CD4-positive, alpha-beta memory T cell (primary cell): ENCODE results near the gene SPACA7. TPM values are rescaled to one million over a fixed set of nuclear protein-coding genes. Genes with fewer than 3 reads are reported as not detected.
"Not testable (repeated sequence)": the region's sequence is repeated elsewhere in the genome, so short reads cannot be mapped to it uniquely, and the experiment has no call there.

Source experiments
- CTCF ChIA-PET: fragments of 350-600 bp; sonication (Branson Sonifier 250); formaldehyde crosslinking; loops from one replicate; lab custom pipeline; 2021; ENCODE audit warnings: inconsistent platforms; ENCODE audit not compliant: partially characterized antibody; lab: Charles Lee
- POLR2A ChIA-PET: fragments of 350-600 bp; sonication (Branson Sonifier 250); formaldehyde crosslinking; loops from one replicate; lab custom pipeline; 2021; ENCODE audit not compliant: partially characterized antibody; lab: Charles Lee
- DNase-seq, 5 donors: peaks; one replicate each; pipeline versions ENCODE4 v3.0.0 to v3.0.0-alpha.2; 2020 to 2022; ENCODE audit warnings: mixed read lengths in 1 of 5
- H3K27ac ChIP-seq: one replicate; pipeline ENCODE4 v1.7.0; 2013; ENCODE audit warnings: low read depth, low read length
- H3K27me3 ChIP-seq: 2 replicates; pipeline ENCODE4 v1.7.0; 2013; ENCODE audit warnings: mild to moderate bottlenecking, low read length, moderate library complexity; ENCODE audit not compliant: insufficient read depth
- H3K36me3 ChIP-seq: 2 replicates; pipeline ENCODE4 v1.7.0; 2013; ENCODE audit warnings: mild to moderate bottlenecking, low read length, moderate library complexity; ENCODE audit not compliant: insufficient read depth
- H3K4me1 ChIP-seq: 2 replicates; pipeline ENCODE4 v1.7.0; 2013; ENCODE audit warnings: mild to moderate bottlenecking, low read length, moderate library complexity; ENCODE audit not compliant: insufficient read depth
- H3K4me3 ChIP-seq, 2 donors: one replicate each; pipeline ENCODE4 v1.7.0; 2013; ENCODE audit warnings: low read length in 2 of 2, mild to moderate bottlenecking in 1 of 2
- H3K9me3 ChIP-seq, 2 donors: one replicate each; pipeline ENCODE4 v1.7.0; 2013; ENCODE audit warnings: low read length in 2 of 2, control low read depth in 1 of 2; ENCODE audit not compliant: control insufficient read depth in 1 of 2
- H3K27ac Mint-ChIP-seq, 7 donors: one replicate each; pipeline ENCODE4 v1.8.0; 2020 to 2021; ENCODE audit warnings: mixed read lengths in 7 of 7, mild to moderate bottlenecking in 6 of 7, inconsistent platforms in 3 of 7, moderate library complexity in 3 of 7
- H3K27me3 Mint-ChIP-seq, 2 donors: one replicate each; pipeline ENCODE4 v1.8.0; 2020 to 2021; ENCODE audit warnings: mixed read lengths in 2 of 2
- H3K36me3 Mint-ChIP-seq, 2 donors: one replicate each; pipeline ENCODE4 v1.8.0; 2020 to 2021; ENCODE audit warnings: mixed read lengths in 2 of 2, inconsistent platforms in 1 of 2, mild to moderate bottlenecking in 1 of 2
- H3K4me1 Mint-ChIP-seq, 4 donors: one replicate each; pipeline ENCODE4 v1.8.0; 2020 to 2021; ENCODE audit warnings: mixed read lengths in 4 of 4, mild to moderate bottlenecking in 1 of 4
- H3K4me3 Mint-ChIP-seq, 8 donors: one replicate each; pipeline ENCODE4 v1.8.0; 2020 to 2021; ENCODE audit warnings: mixed read lengths in 8 of 8, mild to moderate bottlenecking in 7 of 8, moderate library complexity in 6 of 8, inconsistent platforms in 3 of 8
- H3K9me3 Mint-ChIP-seq, 8 donors: one replicate each; pipeline ENCODE4 v1.8.0; 2020 to 2021; ENCODE audit warnings: mixed read lengths in 8 of 8, mild to moderate bottlenecking in 5 of 8, inconsistent platforms in 3 of 8, moderate library complexity in 1 of 8
- intact Hi-C: fragments of 100-400 bp; cut with micrococcal nuclease; formaldehyde crosslinking; loops from one replicate; pipeline ENCODE4 v1.15.1; 2023
- polyA plus RNA-seq, 2 donors: library from polyadenylated mRNA; unstranded; fragments of 300-500 nt; fragmentation: Illumina TruSeq; gene quantifications; one replicate each; pipeline ENCODE4 v1.2.3, GENCODE V29; 2021
- total RNA-seq, 2 experiments: library from RNA; stranded (reverse); gene quantifications; one replicate each; pipeline ENCODE4 v1.2.3, GENCODE V29; 2021

SPACA7 gene
- total and polyA plus RNA-seq, 4 experiments from 2014 or later: not detected

- Mint-ChIP-seq H3K9me3 (no peaks in the 10 kb centered on the region), H3K36me3 (no peaks in the 10 kb centered on the region), H3K27ac (no peak overlapping the region), H3K27me3 (peaks cover 0 to 2% of the 10 kb centered on the region in 2 donors), H3K4me3 (no peak overlapping the region), H3K4me1 (no peaks in the 10 kb centered on the region)
- Histone ChIP-seq H3K27me3 (no peaks in the 10 kb centered on the region), H3K9me3 (no peaks in the 10 kb centered on the region), H3K27ac (no peak overlapping the region), H3K4me3 (no peak overlapping the region), H3K4me1 (no peaks in the 10 kb centered on the region), H3K36me3 (no peaks in the 10 kb centered on the region)
- ChIA-PET CTCF (no interaction called here), POLR2A (no interaction called here)
- DNase-seq: no peak
- intact Hi-C loops: no loop called here
Measured at GRCh38 chr13:112392719-112393118, 16.6 kb downstream of the SPACA7 start.

DNA sequence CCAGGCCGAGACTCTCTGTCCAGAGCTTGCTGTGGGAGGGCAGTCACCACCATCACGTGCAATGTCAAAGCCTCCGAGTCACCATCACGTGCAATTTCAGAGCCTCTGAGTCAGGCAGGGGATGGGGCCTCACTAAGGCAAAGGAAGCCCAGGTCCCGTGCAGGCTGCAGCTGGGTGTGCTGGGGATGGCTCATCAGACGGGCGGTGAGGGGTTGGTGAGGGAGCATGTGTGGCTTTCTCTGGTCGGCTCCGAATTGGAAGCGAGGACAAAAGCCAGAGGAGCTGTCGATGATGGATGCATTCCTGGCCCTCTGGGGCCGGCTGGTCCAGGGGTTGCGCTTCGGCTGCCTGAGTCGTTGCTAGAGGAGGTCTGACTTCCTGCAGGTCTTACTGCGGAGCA lies 18.9 kb downstream of the SPACA7 start:
- H3K4me3 Mint-ChIP-seq, H3K27me3 ChIP-seq, intact Hi-C loops, H3K27ac Mint-ChIP-seq, H3K9me3 ChIP-seq, CTCF ChIA-PET, H3K36me3 Mint-ChIP-seq, H3K4me3 ChIP-seq, H3K36me3 ChIP-seq, H3K4me1 ChIP-seq, H3K4me1 Mint-ChIP-seq, H3K27ac ChIP-seq, H3K27me3 Mint-ChIP-seq, H3K9me3 Mint-ChIP-seq, POLR2A ChIA-PET: not testable (repeated sequence)
- DNase-seq: peak in 1 of 5 donors; percentile 16

GRCh38 chr13:112395941-112396340 lies 19.8 kb downstream of the SPACA7 start:
- H3K36me3 Mint-ChIP-seq, H3K4me3 ChIP-seq, H3K27me3 ChIP-seq, POLR2A ChIA-PET, intact Hi-C loops, H3K27me3 Mint-ChIP-seq, H3K27ac Mint-ChIP-seq, CTCF ChIA-PET, H3K4me3 Mint-ChIP-seq, H3K4me1 ChIP-seq, H3K9me3 ChIP-seq, H3K9me3 Mint-ChIP-seq, H3K4me1 Mint-ChIP-seq, H3K27ac ChIP-seq, H3K36me3 ChIP-seq: not testable (repeated sequence)
- peak in 1 of 5 donors; percentile 23 for DNase-seq

DNA sequence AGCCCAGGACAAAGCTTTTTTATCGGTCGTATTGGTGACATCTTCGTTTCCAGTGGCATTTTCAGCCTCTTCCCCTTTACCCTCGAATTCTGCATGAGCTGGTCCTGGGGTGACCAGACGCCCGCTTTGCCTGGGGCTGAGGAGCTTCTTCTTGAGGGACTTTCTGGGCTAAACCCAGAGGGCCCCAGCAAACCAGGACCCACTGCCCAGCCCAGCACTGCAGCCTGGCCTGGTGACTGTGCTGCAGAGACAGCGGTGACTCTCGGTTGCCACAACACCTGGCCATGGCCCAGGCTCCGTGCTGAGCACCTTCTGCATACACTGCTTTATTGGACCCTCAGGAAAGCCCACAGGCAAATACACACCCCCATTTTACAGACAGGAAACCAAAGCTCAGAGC lies 21.0 kb downstream of the SPACA7 start:
- H3K9me3 ChIP-seq: no peaks in the 10 kb centered on the region
- Mint-ChIP-seq H3K27ac (no peak overlapping the region), H3K36me3 (no peaks in the 10 kb centered on the region), H3K27me3 (peaks cover 0 to 3% of the 10 kb centered on the region in 2 donors), H3K4me1 (no peaks in the 10 kb centered on the region), H3K9me3 (peaks cover 0 to 5% (median 0%) of the 10 kb centered on the region in 8 donors), H3K4me3 (no peak overlapping the region)
- H3K4me3 ChIP-seq: no peak overlapping the region
- ChIA-PET POLR2A (no interaction called here), CTCF (no interaction called here)
- H3K4me1 ChIP-seq: no peaks in the 10 kb centered on the region
- H3K27ac ChIP-seq: no peak overlapping the region
- no peak for DNase-seq
- intact Hi-C loops: no loop called here
- H3K36me3 ChIP-seq: no peaks in the 10 kb centered on the region
- H3K27me3 ChIP-seq: no peaks in the 10 kb centered on the region

- H3K9me3 ChIP-seq, H3K27me3 ChIP-seq, POLR2A ChIA-PET, H3K4me3 ChIP-seq, DNase-seq, H3K27ac Mint-ChIP-seq, H3K27me3 Mint-ChIP-seq, H3K4me1 Mint-ChIP-seq, intact Hi-C loops, H3K27ac ChIP-seq, H3K4me1 ChIP-seq, CTCF ChIA-PET, H3K4me3 Mint-ChIP-seq, H3K36me3 Mint-ChIP-seq, H3K36me3 ChIP-seq, H3K9me3 Mint-ChIP-seq: not testable (repeated sequence)
Measured at GRCh38 chr13:112398347-112398746, 22.2 kb downstream of the SPACA7 start.

DNA sequence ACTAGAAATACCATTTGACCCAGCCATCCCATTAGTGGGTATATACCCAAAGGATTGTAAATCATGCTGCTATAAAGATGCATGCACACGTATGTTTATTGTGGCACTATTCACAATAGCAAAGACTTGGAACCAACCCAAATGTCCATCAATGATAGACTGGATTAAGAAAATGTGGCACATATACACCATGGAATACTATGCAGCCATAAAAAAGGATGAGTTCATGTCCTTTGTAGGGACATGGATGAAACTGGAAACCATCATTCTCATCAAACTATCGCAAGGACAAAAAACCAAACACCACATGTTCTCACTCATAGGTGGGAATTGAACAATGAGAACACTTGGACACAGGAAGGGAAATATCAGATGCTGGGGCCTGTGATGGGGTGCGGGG lies 33.7 kb downstream of the SPACA7 start:
- H3K36me3 Mint-ChIP-seq, H3K4me3 ChIP-seq, H3K27ac Mint-ChIP-seq, H3K27me3 ChIP-seq, H3K27ac ChIP-seq, H3K4me1 ChIP-seq, H3K36me3 ChIP-seq, H3K4me3 Mint-ChIP-seq, POLR2A ChIA-PET, DNase-seq, CTCF ChIA-PET, H3K4me1 Mint-ChIP-seq, intact Hi-C loops, H3K27me3 Mint-ChIP-seq, H3K9me3 ChIP-seq: not testable (repeated sequence)
- H3K9me3 Mint-ChIP-seq: peaks cover 0 to 37% (median 22%) of the 10 kb centered on the region in 8 donors

DNA sequence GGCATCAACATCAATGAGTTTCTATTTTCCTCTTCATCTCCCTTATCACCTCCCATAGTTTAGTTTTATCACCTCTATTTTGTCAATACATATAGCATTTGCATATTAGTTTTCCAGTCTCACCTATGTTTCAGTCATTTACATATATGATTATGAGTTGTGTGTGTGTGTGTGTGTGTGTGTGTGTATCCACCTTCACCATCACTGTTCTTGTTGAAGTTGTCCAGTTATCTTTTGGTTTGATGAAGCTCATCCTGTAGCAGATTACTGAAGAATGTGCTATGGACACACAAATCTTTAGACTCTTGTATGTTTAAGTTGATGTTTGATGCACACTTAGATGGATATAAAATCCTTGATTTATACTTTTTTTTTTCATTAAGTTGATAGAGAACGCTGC lies 40.5 kb downstream of the SPACA7 start:
- intact Hi-C loops: no loop called here
- H3K36me3 Mint-ChIP-seq: peaks cover 0 to 2% of the 10 kb centered on the region in 2 donors
- peak overlapping the region in 1 of 7 donors; percentile 9 for H3K27ac Mint-ChIP-seq
- CTCF ChIA-PET: no interaction called here
- Histone ChIP-seq H3K27me3 (no peaks in the 10 kb centered on the region), H3K27ac (no peak overlapping the region), H3K36me3 (no peaks in the 10 kb centered on the region), H3K4me3 (no peak overlapping the region), H3K9me3 (peaks cover 0 to 6% of the 10 kb centered on the region in 2 donors), H3K4me1 (no peaks in the 10 kb centered on the region)
- H3K27me3 Mint-ChIP-seq: peaks cover 4 to 8% of the 10 kb centered on the region in 2 donors
- H3K9me3 Mint-ChIP-seq: peaks cover 0 to 81% (median 68%) of the 10 kb centered on the region in 8 donors
- POLR2A ChIA-PET: no interaction called here
- H3K4me3 Mint-ChIP-seq: no peak overlapping the region
- no peaks in the 10 kb centered on the region for H3K4me1 Mint-ChIP-seq
- no peak for DNase-seq

GRCh38 chr13:112417079-112417478 lies 40.9 kb downstream of the SPACA7 start:
- Mint-ChIP-seq H3K4me3 (no peak overlapping the region), H3K36me3 (peaks cover 0 to 2% of the 10 kb centered on the region in 2 donors), H3K4me1 (no peaks in the 10 kb centered on the region), H3K27me3 (peaks cover 4 to 8% of the 10 kb centered on the region in 2 donors), H3K9me3 (peaks cover 0 to 80% (median 72%) of the 10 kb centered on the region in 8 donors), H3K27ac (no peak overlapping the region)
- Histone ChIP-seq H3K9me3 (peaks cover 0 to 6% of the 10 kb centered on the region in 2 donors), H3K27ac (no peak overlapping the region), H3K27me3 (no peaks in the 10 kb centered on the region), H3K4me1 (no peaks in the 10 kb centered on the region), H3K36me3 (no peaks in the 10 kb centered on the region), H3K4me3 (no peak overlapping the region)
- CTCF ChIA-PET: no interaction called here
- POLR2A ChIA-PET: no interaction called here
- no peak for DNase-seq
- intact Hi-C loops: no loop called here
